HAP-1 (cell line): ENCODE measurements around the gene SAMD13.
A peak's percentile ranks its signal among the peaks of the same experiment; 100 is the strongest.

Experiments
- DNase-seq, 2 experiments: peaks; one replicate each; pipeline ENCODE4 v3.0.0-alpha.2; 2016 to 2020; ENCODE audit warnings: low spot score in 2 of 2
- H3K27me3 ChIP-seq: fragments of 250-450 bp; sonication (Bioruptor Pico); 2 replicates; pipeline ENCODE4 v1.5.1; 2020; ENCODE audit warnings: low read depth, mild to moderate bottlenecking, moderate library complexity
- H3K36me3 ChIP-seq: fragments of 250-450 bp; sonication (Bioruptor Pico); replicated peaks from 2 replicates; pipeline ENCODE4 v1.5.1; 2020; ENCODE audit warnings: mild to moderate bottlenecking
- H3K4me1 ChIP-seq: fragments of 250-450 bp; sonication (Bioruptor Pico); 2 replicates; pipeline ENCODE4 v1.5.1; 2020; ENCODE audit warnings: mild to moderate bottlenecking
- H3K4me3 ChIP-seq: fragments of 250-450 bp; sonication (Bioruptor Pico); 2 replicates; pipeline ENCODE4 v1.5.1; 2020; ENCODE audit warnings: mild to moderate bottlenecking, moderate library complexity
- H3K9me3 ChIP-seq: fragments of 250-450 bp; sonication (Bioruptor Pico); 2 replicates; pipeline ENCODE4 v1.5.1; 2020; ENCODE audit warnings: mild to moderate bottlenecking, moderate library complexity
- in situ Hi-C: fragments of 300-500 bp; cut with MboI; formaldehyde crosslinking; loops from 3 replicates; pipeline ENCODE4 v1.14.3; 2020; ENCODE audit warnings: low sequenced_read_pairs, inconsistent platforms, mixed read lengths

SAMD13 gene

DNA sequence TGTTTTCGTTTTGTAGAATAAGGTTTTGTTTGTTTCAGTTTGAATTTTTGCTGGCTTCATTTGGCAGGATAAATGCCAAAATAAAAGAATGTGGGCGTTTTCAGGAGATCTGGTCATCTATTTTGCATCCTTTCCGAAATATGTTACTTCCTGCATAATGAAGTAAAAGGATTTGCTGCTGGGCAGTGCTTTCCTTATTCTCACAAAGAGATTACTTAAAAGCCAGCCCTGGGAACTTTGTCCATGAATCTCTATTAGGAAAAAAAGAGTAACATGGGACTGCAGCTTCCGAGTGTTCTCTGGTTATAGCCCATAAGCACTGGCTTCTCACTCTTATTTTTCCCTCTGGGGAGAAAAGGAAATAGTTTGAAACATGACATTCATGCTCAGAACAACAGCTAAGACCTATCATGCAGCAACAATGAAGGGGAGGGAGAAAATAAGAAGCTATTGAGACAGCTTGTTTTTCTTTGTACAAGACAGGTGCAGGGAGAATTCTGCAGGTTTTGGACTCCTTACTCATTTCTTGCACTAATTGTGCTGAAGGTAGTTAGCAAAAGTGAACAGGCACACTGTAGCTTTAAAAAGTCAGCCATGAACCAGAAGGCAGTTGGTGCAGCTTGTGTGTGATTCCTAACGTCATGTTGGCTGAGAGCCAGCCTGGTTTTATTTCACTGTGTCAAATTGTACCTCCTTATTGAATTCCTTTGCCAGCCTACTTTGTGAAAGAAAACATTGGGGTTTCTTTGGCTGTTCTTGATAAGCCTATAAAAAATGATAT is at the start of gene SAMD13:
Gene SAMD13, plus strand, starts transcription at position 705 of the 781 bp plus-strand sequence. CDS start 1,527 bp downstream, outside the sequence.
- DNase-seq, result peak; percentile 24 to 69
- H3K27me3 ChIP-seq, result no peaks in the 10 kb centered on the region

GRCh38 chr1:84253036-84253435 is 48.5 kb upstream of the SAMD13 start:
- no peaks in the 10 kb centered on the region for H3K9me3 ChIP-seq
- H3K4me3 ChIP-seq, result no peak overlapping the region
- in situ Hi-C loops, result no loop called here
- no peaks in the 10 kb centered on the region for H3K27me3 ChIP-seq
- DNase-seq, result no peak
- peaks cover 2% of the 10 kb centered on the region for H3K4me1 ChIP-seq
- no peaks in the 10 kb centered on the region for H3K36me3 ChIP-seq

More for the DNA sequence above, at the start of gene SAMD13:
- Histone ChIP-seq H3K4me3 (no peak within 1 kb of the TSS; the same call in 1 of the 2 replicates), H3K9me3 (no peaks in the 10 kb centered on the region), H3K36me3 (no peaks in the 10 kb centered on the region), H3K4me1 (peaks cover 26% of the 10 kb centered on the region)
- in situ Hi-C loops, result no loop called here

DNA sequence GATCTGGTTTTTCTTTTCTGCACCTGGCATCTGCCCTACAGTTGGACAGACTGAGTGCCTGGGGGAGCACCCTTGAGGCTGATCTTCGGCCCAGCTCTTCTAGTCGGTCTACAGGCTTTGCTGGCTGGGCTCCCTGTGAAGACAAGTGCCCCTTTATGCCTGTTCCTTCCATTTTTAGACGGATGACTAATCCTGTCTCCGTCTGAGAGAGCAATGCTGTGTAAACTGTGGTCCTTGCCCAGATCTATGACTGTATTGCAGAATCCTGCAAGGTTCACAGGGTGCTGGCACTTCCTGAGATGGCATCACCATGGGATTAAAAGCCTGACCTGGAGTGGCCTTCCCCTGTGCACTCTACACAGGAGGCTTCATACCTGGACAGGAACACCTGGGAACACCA is 47.6 kb upstream of the SAMD13 start:
- no peak for DNase-seq
- H3K4me1 ChIP-seq, result peaks cover 2% of the 10 kb centered on the region
- no peak overlapping the region for H3K4me3 ChIP-seq
- H3K9me3 ChIP-seq, result no peaks in the 10 kb centered on the region
- in situ Hi-C loops, result no loop called here
- no peaks in the 10 kb centered on the region for H3K36me3 ChIP-seq
- no peaks in the 10 kb centered on the region for H3K27me3 ChIP-seq

DNA sequence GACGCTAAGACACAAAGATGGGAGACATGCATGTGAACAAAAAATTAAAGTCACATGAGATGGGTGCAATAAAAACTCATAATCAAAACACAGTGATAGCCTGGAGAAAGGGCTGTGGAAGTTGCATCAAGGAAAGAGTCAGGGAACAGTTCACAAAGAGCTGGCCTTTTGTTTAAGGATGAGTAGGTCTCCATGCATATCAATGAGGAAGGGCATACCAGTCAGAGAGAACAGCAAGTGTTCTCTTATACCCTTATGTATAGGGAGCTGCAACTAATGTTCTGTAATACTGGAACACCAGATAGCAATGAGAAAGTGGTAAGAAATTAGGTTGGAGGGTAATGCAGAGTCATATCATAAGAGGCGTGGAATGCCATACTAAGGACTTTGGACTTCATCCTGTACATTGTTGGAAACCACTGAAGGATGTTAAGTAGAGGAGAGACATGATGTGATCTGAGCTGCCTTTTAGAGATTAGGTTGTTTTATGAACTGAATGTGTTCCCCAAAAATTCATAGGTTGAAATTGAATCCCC is 46.7 kb upstream of the SAMD13 start:
- Histone ChIP-seq H3K36me3 (no peaks in the 10 kb centered on the region), H3K4me1 (peaks cover 2% of the 10 kb centered on the region), H3K27me3 (no peaks in the 10 kb centered on the region), H3K4me3 (no peak overlapping the region), H3K9me3 (no peaks in the 10 kb centered on the region)
- in situ Hi-C loops, result no loop called here
- DNase-seq, result peak in 1 of 2 experiments; percentile 7

DNA sequence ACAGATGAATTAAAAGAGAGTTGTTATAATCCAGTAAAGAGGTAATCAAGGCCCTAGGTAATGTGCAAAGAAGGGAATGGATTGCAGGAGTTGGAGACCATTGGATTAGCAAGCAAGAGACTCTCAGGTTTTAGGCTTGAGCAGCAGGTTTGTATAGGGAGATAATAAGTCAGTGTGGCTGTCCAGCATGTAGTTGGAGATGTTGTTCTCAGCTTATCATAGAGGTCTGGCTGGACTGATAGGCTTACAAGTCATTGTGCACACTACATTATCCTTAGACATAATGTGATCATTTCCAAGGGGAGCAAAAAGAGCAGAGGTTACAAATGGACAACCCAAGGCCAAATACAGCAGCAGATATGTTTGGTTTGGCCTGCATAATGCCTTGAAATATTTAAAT is 45.9 kb upstream of the SAMD13 start:
- no peaks in the 10 kb centered on the region for H3K9me3 ChIP-seq
- DNase-seq, result no peak
- H3K4me1 ChIP-seq, result peaks cover 2% of the 10 kb centered on the region
- H3K36me3 ChIP-seq, result no peaks in the 10 kb centered on the region
- H3K27me3 ChIP-seq, result no peaks in the 10 kb centered on the region
- in situ Hi-C loops, result no loop called here
- no peak overlapping the region for H3K4me3 ChIP-seq

DNA sequence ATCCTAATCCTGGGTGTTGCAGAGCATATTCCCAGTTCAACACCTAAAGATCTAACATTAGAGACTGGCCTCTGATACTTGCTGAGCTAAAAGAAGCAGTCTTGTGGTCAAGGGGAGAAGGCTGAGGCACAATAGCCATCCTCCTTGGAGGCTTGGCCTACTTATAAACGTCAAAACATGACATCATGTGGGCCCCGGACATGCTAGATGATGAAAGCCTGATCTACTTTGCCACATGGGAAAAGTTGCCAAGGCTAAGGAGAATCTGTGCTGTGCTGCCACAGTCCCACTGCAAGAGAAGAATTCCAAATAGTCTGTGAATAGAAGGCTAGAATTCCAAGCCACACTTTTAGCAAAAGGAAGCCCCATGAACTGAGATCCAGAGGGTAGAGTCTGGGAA is 43.9 kb upstream of the SAMD13 start:
- in situ Hi-C loops, result no loop called here
- Histone ChIP-seq H3K4me1 (peaks cover 2% of the 10 kb centered on the region), H3K36me3 (no peaks in the 10 kb centered on the region), H3K9me3 (no peaks in the 10 kb centered on the region), H3K4me3 (no peak overlapping the region), H3K27me3 (no peaks in the 10 kb centered on the region)
- no peak for DNase-seq

DNA sequence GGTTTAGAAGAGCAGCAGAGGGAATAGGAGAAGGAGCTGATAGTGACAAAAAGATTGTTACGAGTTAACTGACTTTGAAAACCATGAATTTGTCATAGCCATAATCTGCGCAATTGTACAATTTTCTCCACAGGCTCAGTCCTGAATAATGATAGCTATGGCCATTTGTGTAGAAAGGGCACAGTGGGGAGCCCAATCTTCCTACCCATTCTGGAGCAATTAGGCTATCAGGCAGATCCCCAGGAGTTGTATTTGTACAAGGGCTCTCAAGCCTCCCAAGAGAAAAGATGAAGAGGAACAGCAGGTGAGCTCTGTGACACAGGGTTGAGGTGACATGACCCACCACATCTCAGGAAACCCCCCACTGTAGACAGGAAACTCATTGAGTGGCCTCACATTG is 42.1 kb upstream of the SAMD13 start:
- Histone ChIP-seq H3K27me3 (no peaks in the 10 kb centered on the region), H3K9me3 (no peaks in the 10 kb centered on the region), H3K36me3 (no peaks in the 10 kb centered on the region), H3K4me3 (no peak overlapping the region), H3K4me1 (peaks cover 2% of the 10 kb centered on the region)
- DNase-seq, result no peak
- in situ Hi-C loops, result no loop called here

DNA sequence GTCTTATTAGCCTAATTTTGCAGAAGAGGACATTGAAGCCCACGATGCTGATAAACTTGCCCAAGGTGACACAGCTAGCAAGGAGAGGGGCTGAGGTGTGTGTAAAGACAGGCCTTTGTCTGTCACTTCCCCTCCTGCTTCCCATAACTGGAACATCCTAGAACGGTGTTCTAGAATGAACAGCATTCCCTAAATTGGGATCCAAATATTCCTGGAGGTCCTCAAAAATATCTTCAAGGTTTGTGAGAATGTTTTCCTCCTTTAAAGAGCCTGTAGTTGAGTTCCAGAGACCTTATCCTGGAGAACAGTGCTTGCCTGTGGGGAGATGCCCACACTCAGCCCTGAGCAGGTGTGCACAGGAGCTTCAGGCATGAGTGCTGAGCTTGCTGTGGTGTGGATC is 41.5 kb upstream of the SAMD13 start:
- in situ Hi-C loops, result no loop called here
- Histone ChIP-seq H3K4me1 (no peaks in the 10 kb centered on the region; the same call in none of the 2 replicates), H3K4me3 (no peak overlapping the region), H3K9me3 (no peaks in the 10 kb centered on the region), H3K27me3 (no peaks in the 10 kb centered on the region), H3K36me3 (no peaks in the 10 kb centered on the region)
- DNase-seq, result no peak

- no peak for DNase-seq
- Histone ChIP-seq H3K9me3 (no peaks in the 10 kb centered on the region), H3K4me3 (no peak overlapping the region), H3K27me3 (no peaks in the 10 kb centered on the region), H3K36me3 (no peaks in the 10 kb centered on the region), H3K4me1 (no peaks in the 10 kb centered on the region; the same call in 1 of the 2 replicates)
- in situ Hi-C loops, result no loop called here
Observed at GRCh38 chr1:84260852-84261518, 40.5 kb upstream of the SAMD13 start.

DNA sequence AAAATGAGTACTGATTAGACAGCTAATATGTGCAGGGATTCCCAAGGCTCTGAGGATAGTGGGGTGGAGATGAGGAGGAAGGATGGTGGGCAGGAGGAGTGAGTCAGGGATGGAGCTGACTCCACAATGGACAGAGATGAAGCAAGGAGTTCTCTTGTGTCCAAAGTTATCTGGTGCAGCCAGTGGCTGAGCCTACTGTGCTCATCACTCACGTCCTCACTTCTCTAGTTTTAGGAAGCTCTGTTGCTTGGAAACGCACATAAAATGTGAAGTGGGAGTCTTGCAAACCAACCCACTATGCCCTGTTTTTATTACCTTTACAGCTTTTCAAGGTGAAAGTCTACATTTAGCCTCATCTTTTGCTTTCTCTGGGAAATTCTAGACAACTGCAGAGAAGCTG is 36.5 kb upstream of the SAMD13 start:
- Histone ChIP-seq H3K4me1 (no peaks in the 10 kb centered on the region), H3K4me3 (no peak overlapping the region), H3K36me3 (no peaks in the 10 kb centered on the region), H3K9me3 (no peaks in the 10 kb centered on the region), H3K27me3 (no peaks in the 10 kb centered on the region)
- in situ Hi-C loops, result no loop called here
- DNase-seq, result no peak

GRCh38 chr1:84265867-84266266 is 35.6 kb upstream of the SAMD13 start:
- Histone ChIP-seq H3K9me3 (no peaks in the 10 kb centered on the region), H3K4me3 (no peak overlapping the region), H3K4me1 (no peaks in the 10 kb centered on the region), H3K27me3 (no peaks in the 10 kb centered on the region), H3K36me3 (no peaks in the 10 kb centered on the region)
- DNase-seq, result no peak
- in situ Hi-C loops, result no loop called here

GRCh38 chr1:84266748-84267147 is 34.8 kb upstream of the SAMD13 start:
- no peak for DNase-seq
- H3K9me3 ChIP-seq, result no peaks in the 10 kb centered on the region
- in situ Hi-C loops, result no loop called here
- H3K36me3 ChIP-seq, result no peaks in the 10 kb centered on the region
- H3K4me3 ChIP-seq, result no peak overlapping the region
- peaks cover 4% of the 10 kb centered on the region; the same call in 1 of the 2 replicates for H3K4me1 ChIP-seq
- H3K27me3 ChIP-seq, result no peaks in the 10 kb centered on the region

DNA sequence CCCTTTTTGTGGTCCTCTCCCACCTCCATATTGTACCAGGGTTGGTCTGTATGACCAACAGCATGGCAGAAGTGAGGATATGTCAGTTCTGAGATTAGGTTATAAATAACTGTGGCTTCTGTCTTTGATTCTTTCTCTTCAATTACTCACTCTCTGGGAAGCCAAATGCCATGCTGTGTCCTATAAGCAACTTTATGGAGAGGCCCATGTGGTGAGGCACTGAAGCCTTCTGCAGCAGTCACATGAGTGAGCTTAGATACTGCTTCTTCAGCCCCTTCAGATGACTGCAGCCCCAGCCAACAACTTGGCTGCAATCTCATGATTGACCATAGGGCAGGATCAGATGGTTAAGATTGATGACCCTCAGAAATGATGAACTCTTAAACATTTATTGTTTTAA is 34.0 kb upstream of the SAMD13 start:
- Histone ChIP-seq H3K4me3 (no peak overlapping the region), H3K36me3 (no peaks in the 10 kb centered on the region), H3K4me1 (peaks cover 8% of the 10 kb centered on the region; the same call in 1 of the 2 replicates), H3K9me3 (no peaks in the 10 kb centered on the region), H3K27me3 (no peaks in the 10 kb centered on the region)
- no peak for DNase-seq
- in situ Hi-C loops, result no loop called here

DNA sequence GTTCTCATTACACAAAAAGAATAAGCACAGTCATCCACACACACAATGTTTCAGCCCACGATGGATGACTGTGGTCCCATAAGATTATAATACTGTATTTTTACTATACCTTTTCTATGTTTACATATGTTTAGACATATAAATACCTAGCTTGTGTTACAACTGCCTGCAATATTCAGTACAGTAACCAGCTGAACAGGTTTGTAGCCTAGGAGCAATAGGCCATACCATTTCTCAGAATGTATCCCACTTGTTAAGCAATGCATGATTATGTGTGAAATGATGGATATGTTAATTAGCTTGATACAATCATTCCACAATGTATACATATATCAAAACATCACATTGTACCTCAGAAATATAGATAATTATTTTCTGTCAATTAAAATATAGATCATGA is 33.2 kb upstream of the SAMD13 start:
- in situ Hi-C loops, result no loop called here
- Histone ChIP-seq H3K9me3 (no peaks in the 10 kb centered on the region), H3K27me3 (no peaks in the 10 kb centered on the region), H3K4me1 (peaks cover 8% of the 10 kb centered on the region; the same call in 1 of the 2 replicates), H3K4me3 (no peak overlapping the region), H3K36me3 (no peaks in the 10 kb centered on the region)
- DNase-seq, result no peak
